H1 (cell line): ENCODE results near the gene SH3YL1. TPM values are rescaled to one million over a fixed set of nuclear protein-coding genes. Genes with fewer than 3 reads are reported as not detected.

ENCODE experiments used
- CTCF ChIA-PET: fragments of 300-600 bp; sonication (Branson Sonifier 250); formaldehyde crosslinking; loops from one replicate; lab custom pipeline; 2021; ENCODE audit not compliant: partially characterized antibody; lab: Charles Lee
- POLR2A ChIA-PET: fragments of 300-600 bp; sonication (Branson Sonifier 250); formaldehyde crosslinking; loops from one replicate; lab custom pipeline; 2021; ENCODE audit warnings: inconsistent platforms; ENCODE audit not compliant: partially characterized antibody; lab: Charles Lee
- DNase-seq, 2 experiments: peaks; one replicate each; pipeline versions ENCODE4 v3.0.0 to v3.0.0-alpha.2; 2010 to 2022; ENCODE audit warnings: low spot score in 2 of 2, low read depth in 1 of 2, mixed read lengths in 1 of 2
- FAIRE-seq: peaks from 2 replicates; lab custom pipeline; 2011; peaks lifted over from hg19 to GRCh38; lab: Jason Lieb, UNC
- H2AFZ ChIP-seq: 2 replicates; pipeline ENCODE4 v1.8.1; 2012; ENCODE audit warnings: low read length, inconsistent platforms
- H2AK5ac ChIP-seq: 2 replicates; pipeline ENCODE4 v1.6.1; 2013; ENCODE audit warnings: low read depth, low read length
- H2BK120ac ChIP-seq: replicated peaks from 2 replicates; pipeline ENCODE3; 2013; ENCODE audit warnings: low read depth, low read length, inconsistent platforms
- H2BK12ac ChIP-seq: 2 replicates; pipeline ENCODE4 v1.6.1; 2013; ENCODE audit warnings: low read depth, low read length
- H2BK15ac ChIP-seq: 2 replicates; pipeline ENCODE4 v1.6.1; 2013; ENCODE audit warnings: low read length
- H2BK20ac ChIP-seq: 2 replicates; pipeline ENCODE4 v1.6.1; 2013; ENCODE audit warnings: low read length
- H2BK5ac ChIP-seq: 2 replicates; pipeline ENCODE4 v1.6.1; 2013; ENCODE audit warnings: low read depth, low read length
- H3K14ac ChIP-seq: 2 replicates; pipeline ENCODE4 v1.6.1; 2013; ENCODE audit warnings: inconsistent platforms; ENCODE audit not compliant: insufficient read length
- H3K18ac ChIP-seq: 2 replicates; pipeline ENCODE4 v1.6.1; 2013; ENCODE audit warnings: low read length; ENCODE audit errors: extremely low read depth
- H3K23ac ChIP-seq: 2 replicates; pipeline ENCODE4 v1.6.1; 2013; ENCODE audit warnings: inconsistent platforms; ENCODE audit not compliant: insufficient read length
- H3K23me2 ChIP-seq: 2 replicates; pipeline ENCODE4 v1.6.1; 2013; ENCODE audit warnings: low read depth, low read length
- H3K27ac ChIP-seq: 2 replicates; pipeline ENCODE4 v1.6.1; 2011; ENCODE audit warnings: low read depth, low read length, inconsistent platforms
- H3K27me3 ChIP-seq, 4 experiments: replicated peaks in 1 of 4; 1 replicate in 1 of 4; 2 replicates in 3 of 4; pipeline versions ENCODE4 v1.6.1 to v1.8.1; 2011 to 2013; ENCODE audit warnings: low read length in 3 of 4, mild to moderate bottlenecking in 3 of 4, inconsistent platforms in 2 of 4, mixed read lengths in 2 of 4, moderate library complexity in 1 of 4; ENCODE audit not compliant: control insufficient read depth in 3 of 4, insufficient read depth in 3 of 4; ENCODE audit errors: extremely low read depth in 1 of 4
- H3K36me3 ChIP-seq, 4 experiments: 2 replicates each; pipeline versions ENCODE4 v1.6.1 to v1.8.1; 2011 to 2013; ENCODE audit warnings: mild to moderate bottlenecking in 4 of 4, low read length in 3 of 4, moderate library complexity in 2 of 4, control low read depth in 1 of 4, inconsistent platforms in 1 of 4; ENCODE audit not compliant: insufficient read depth in 4 of 4, control insufficient read depth in 2 of 4
- H3K4ac ChIP-seq: replicated peaks from 2 replicates; pipeline ENCODE3; 2013; ENCODE audit warnings: low read length, low read depth, mixed read lengths, inconsistent platforms; ENCODE audit not compliant: insufficient read length
- H3K4me1 ChIP-seq, 4 experiments: replicated peaks in 1 of 4; 1 replicate in 1 of 4; 2 replicates in 3 of 4; pipeline versions ENCODE4 v1.6.1 to v1.8.1; 2011 to 2013; ENCODE audit warnings: low read length in 3 of 4, inconsistent platforms in 2 of 4, mixed read lengths in 1 of 4; ENCODE audit not compliant: insufficient read depth in 4 of 4, control insufficient read depth in 3 of 4
- H3K4me2 ChIP-seq, 2 experiments: 2 replicates each; pipeline versions ENCODE4 v1.6.1 to v1.8.1; 2011 to 2013; ENCODE audit warnings: low read depth in 2 of 2, low read length in 2 of 2, control low read depth in 1 of 2, inconsistent platforms in 1 of 2, mild to moderate bottlenecking in 1 of 2; ENCODE audit not compliant: insufficient read depth in 1 of 2
- H3K4me3 ChIP-seq, 4 experiments: fragments of 200-600, 300-600 bp in 1 of 4; sonication (generic), shearing (Covaris generic), sonication (Bioruptor Twin) in 1 of 4; 2 replicates each; pipeline versions ENCODE4 v1.5.1 to v1.8.1; 2011 to 2016; ENCODE audit warnings: low read length in 4 of 4, low read depth in 3 of 4, control low read depth in 2 of 4, inconsistent platforms in 2 of 4, mild to moderate bottlenecking in 2 of 4, mixed read lengths in 1 of 4, moderate library complexity in 1 of 4; ENCODE audit not compliant: insufficient read depth in 2 of 4; ENCODE audit errors: extremely low read depth in 1 of 4
- H3K56ac ChIP-seq: replicated peaks from 2 replicates; pipeline ENCODE3; 2013; ENCODE audit warnings: low read depth, mild to moderate bottlenecking, mixed read lengths, low read length, inconsistent platforms; ENCODE audit not compliant: insufficient read length
- H3K79me1 ChIP-seq: 2 replicates; pipeline ENCODE4 v1.6.1; 2013; ENCODE audit warnings: low read depth, low read length, control low read depth
- H3K79me2 ChIP-seq, 2 experiments: 2 replicates each; pipeline versions ENCODE4 v1.6.1 to v1.8.1; 2012 to 2013; ENCODE audit warnings: low read length in 2 of 2, mild to moderate bottlenecking in 2 of 2, inconsistent platforms in 1 of 2; ENCODE audit not compliant: insufficient read depth in 2 of 2, control insufficient read depth in 1 of 2
- H3K9ac ChIP-seq, 4 experiments: replicated peaks in 1 of 4; 1 replicate in 1 of 4; 2 replicates in 3 of 4; pipeline versions ENCODE4 v1.6.1 to v1.8.1; 2011 to 2013; ENCODE audit warnings: low read depth in 3 of 4, low read length in 3 of 4, control low read depth in 2 of 4, mild to moderate bottlenecking in 2 of 4, moderate library complexity in 2 of 4, inconsistent platforms in 1 of 4; ENCODE audit errors: extremely low read depth in 1 of 4
- H3K9me3 ChIP-seq, 2 experiments: 2 replicates each; pipeline versions ENCODE4 v1.6.1 to v1.8.1; 2012 to 2013; ENCODE audit warnings: mild to moderate bottlenecking in 2 of 2, moderate library complexity in 2 of 2, control low read depth in 1 of 2, inconsistent platforms in 1 of 2, low read depth in 1 of 2, low read length in 1 of 2, mixed read lengths in 1 of 2; ENCODE audit not compliant: insufficient read depth in 2 of 2
- H4K20me1 ChIP-seq, 2 experiments: replicated peaks in 1 of 2; 2 replicates each; pipeline versions ENCODE3 to v1.8.1; 2011 to 2013; ENCODE audit warnings: inconsistent platforms in 2 of 2, low read length in 2 of 2, mild to moderate bottlenecking in 1 of 2; ENCODE audit not compliant: insufficient read depth in 2 of 2, control insufficient read depth in 1 of 2
- H4K5ac ChIP-seq: 2 replicates; pipeline ENCODE4 v1.6.1; 2013; ENCODE audit warnings: low read length, low read depth, mixed read lengths, inconsistent platforms; ENCODE audit not compliant: insufficient read length
- H4K8ac ChIP-seq: 2 replicates; pipeline ENCODE4 v1.8.0; 2013; ENCODE audit warnings: mild to moderate bottlenecking, moderate library complexity, low read length, inconsistent platforms; ENCODE audit not compliant: insufficient read depth; ENCODE audit errors: extremely low read depth
- H4K91ac ChIP-seq: replicated peaks from 2 replicates; pipeline ENCODE3; 2013; ENCODE audit warnings: low read length, mixed read lengths, inconsistent platforms; ENCODE audit not compliant: insufficient read length
- BRCA1 ChIP-seq: IDR thresholded peaks from 2 replicates; pipeline ENCODE4 v1.6.1; 2012; ENCODE audit warnings: low read depth, low read length, improper control_type of control experiment
- E2F6 ChIP-seq: IDR thresholded peaks from 2 replicates; pipeline ENCODE4 v1.6.1; 2012; ENCODE audit warnings: inconsistent platforms
- EGR1 ChIP-seq: IDR thresholded peaks from 2 replicates; pipeline ENCODE4 v1.6.1; 2011; ENCODE audit warnings: low read depth, low read length, borderline replicate concordance
- JUN ChIP-seq: IDR thresholded peaks from 2 replicates; pipeline ENCODE4 v1.6.1; 2011; ENCODE audit warnings: low read depth, mild to moderate bottlenecking, improper control_type of control experiment, low read length
- KDM5A ChIP-seq: fragments of 200-600 bp; IDR thresholded peaks from 2 replicates; pipeline ENCODE4 v1.7.1; 2012; ENCODE audit warnings: mild to moderate bottlenecking, low read length, inconsistent platforms, mixed read lengths
- POLR2AphosphoS5 ChIP-seq: IDR thresholded peaks from 2 replicates; pipeline ENCODE4 v1.6.1; 2011; ENCODE audit warnings: low read depth, low read length
- RBBP5 ChIP-seq: IDR thresholded peaks from 2 replicates; pipeline ENCODE4 v1.7.1; 2012; ENCODE audit warnings: low read depth, mild to moderate bottlenecking, inconsistent platforms, low read length, moderate library complexity, borderline replicate concordance
- WGBS, 2 experiments: shearing (Covaris generic) in 1 of 2; methylation state at CpG; one replicate each; pipeline versions ENCODE4 v1.1.6 to v1.1.7; 2013 to 2015; ENCODE audit warnings: low lambda C conversion rate in 2 of 2, mixed read lengths in 2 of 2, inconsistent platforms in 1 of 2, low coverage in 1 of 2, missing lambda C conversion rate in 1 of 2; ENCODE audit not compliant: insufficient replicate concordance in 2 of 2, insufficient coverage in 1 of 2, insufficient read length in 1 of 2; ENCODE audit errors: extremely low coverage in 1 of 2, missing lambda C conversion rate in 1 of 2; 5-methylcytosine and 5-hydroxymethylcytosine counted together
- polyA plus RNA-seq, 7 experiments: library from polyadenylated mRNA; depleted of rRNA in 3 of 7; stranded (reverse) in 5 of 7; unstranded in 2 of 7; fragments of >200 nt in 5 of 7; fragments of 200-250 nt in 2 of 7; gene quantifications; 1 replicate in 5 of 7; 2 replicates in 1 of 7; 4 replicates in 1 of 7; pipeline versions ENCODE4 v1.2.1 to v1.2.3, GENCODE V29; 2011 to 2013; ENCODE audit warnings: missing spikeins in 2 of 7, mixed read lengths in 2 of 7
- total RNA-seq: library from RNA; stranded (reverse); fragmentation: NEBNext Ultra II Directional; extraction: Animal tissue kit (Norgen Biotek cat#: 25700); gene quantifications from 2 replicates; pipeline ENCODE4 v1.2.1, GENCODE V29; 2021

Gene SH3YL1
- total and polyA plus RNA-seq, 2 of the 8 experiments (the other 6 are each of a cell fraction or from before 2014, with no cell fraction given), result 13.6 to 37.2 TPM

GRCh38 chr2:223971-224760 lies 39.7 kb downstream of the SH3YL1 start:
- Histone ChIP-seq H2BK20ac (no peak overlapping the region), H3K36me3 (peaks cover 0 to 3% (median 1%) of the 10 kb centered on the region in 4 experiments; a peak in 7 of 8 replicates), H3K23ac (no peak overlapping the region), H2BK15ac (no peak overlapping the region), H3K4me3 (no peak overlapping the region), H3K4me1 (no peaks in the 10 kb centered on the region), H4K8ac (no peak overlapping the region), H3K23me2 (no peaks in the 10 kb centered on the region; the same call in 1 of the 2 replicates), H3K56ac (no peak overlapping the region), H3K9ac (no peak overlapping the region), H3K18ac (no peak overlapping the region), H3K9me3 (no peaks in the 10 kb centered on the region), H2BK12ac (no peak overlapping the region), H2BK5ac (no peak overlapping the region), H3K79me1 (no peaks in the 10 kb centered on the region), H4K20me1 (no peaks in the 10 kb centered on the region), H3K27me3 (no peaks in the 10 kb centered on the region), H3K79me2 (no peaks in the 10 kb centered on the region), H4K5ac (no peak overlapping the region), H3K4ac (no peak overlapping the region), H2AFZ (no peak overlapping the region), H2BK120ac (no peak overlapping the region), H3K4me2 (no peak overlapping the region), H4K91ac (no peak overlapping the region), H3K14ac (no peak overlapping the region)
- DNase-seq (no peak), FAIRE-seq (no peak)
- WGBS, 2 experiments, result 90% methylated on average over 6 of the region's 6 CpGs; no CpG with 5 or more reads in 1 of the 2 experiments
- CTCF ChIA-PET, result interaction anchor here (1.3 to 1.4 kb wide), 3 partner anchors 9 to 212 kb away, joined by 3 to 4 read pairs (median 4); no protein-coding TSS in a partner anchor
- TF ChIP-seq POLR2AphosphoS5, result no peak
- TF ChIP-seq JUN, result no peak
- no peak for TF ChIP-seq EGR1
- TF ChIP-seq KDM5A, result no peak
- TF ChIP-seq E2F6, result no peak
- TF ChIP-seq BRCA1, result no peak
- TF ChIP-seq RBBP5, result no peak
- TF ChIP-seq, all 59 proteins: peak for 0
- Histone ChIP-seq H3K27ac (no peak overlapping the region), H2AK5ac (no peak overlapping the region)
- POLR2A ChIA-PET, result interaction anchor here (1.2 kb wide), 1 partner anchor 14 kb away, joined by 3 read pairs; no protein-coding TSS in a partner anchor
